ENCODE results near the gene SUGT1. TPM values are rescaled to one million over a fixed set of nuclear protein-coding genes. Genes with fewer than 3 reads are reported as not detected.
"Not testable (repeated sequence)": the region's sequence is repeated elsewhere in the genome, so short reads cannot be mapped to it uniquely, and the experiment has no call there.

SUGT1 gene
- total RNA-seq, 1 donor from 2014 or later = 38.6 TPM

DNA sequence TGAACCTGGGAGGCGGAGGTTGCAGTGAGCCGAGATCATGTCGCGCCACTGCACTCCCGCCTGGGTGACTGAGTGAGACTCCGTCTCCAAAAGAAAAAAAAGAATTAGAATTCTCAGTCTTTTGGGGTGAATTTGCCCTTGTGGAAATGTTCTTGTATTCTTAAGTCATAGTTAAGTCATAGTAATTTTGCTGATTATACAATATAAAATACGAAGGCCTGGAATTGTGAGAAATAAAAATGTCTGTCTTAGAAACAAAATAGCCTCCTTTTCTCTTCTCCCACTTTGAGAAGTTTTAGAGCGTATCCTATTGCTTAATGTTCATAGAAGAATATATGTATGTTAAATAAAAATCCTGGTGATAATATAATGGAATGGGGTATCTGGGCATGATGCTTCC lies 18.1 kb downstream of the SUGT1 start:
- ChIA-PET POLR2A (interaction anchor here (0.6 kb wide), 1 partner anchor 55 kb away, joined by 3 read pairs; no protein-coding TSS in a partner anchor), CTCF (no interaction called here)
- Mint-ChIP-seq H3K27ac (no peak overlapping the region), H3K4me3 (no peak overlapping the region), H3K36me3 (ENCODE audit: low read depth) (peaks cover 69% of the 10 kb centered on the region), H3K27me3 (no peaks in the 10 kb centered on the region), H3K9me3 (no peaks in the 10 kb centered on the region), H3K4me1 (no peaks in the 10 kb centered on the region)
- ATAC-seq (ENCODE audit: low read depth) (no peak), DNase-seq (no peak)
- intact Hi-C loops (cut with micrococcal nuclease) = no loop called here
- no peak for TF ChIP-seq CTCF (IDR thresholded peaks at IDR 0.05)

DNA sequence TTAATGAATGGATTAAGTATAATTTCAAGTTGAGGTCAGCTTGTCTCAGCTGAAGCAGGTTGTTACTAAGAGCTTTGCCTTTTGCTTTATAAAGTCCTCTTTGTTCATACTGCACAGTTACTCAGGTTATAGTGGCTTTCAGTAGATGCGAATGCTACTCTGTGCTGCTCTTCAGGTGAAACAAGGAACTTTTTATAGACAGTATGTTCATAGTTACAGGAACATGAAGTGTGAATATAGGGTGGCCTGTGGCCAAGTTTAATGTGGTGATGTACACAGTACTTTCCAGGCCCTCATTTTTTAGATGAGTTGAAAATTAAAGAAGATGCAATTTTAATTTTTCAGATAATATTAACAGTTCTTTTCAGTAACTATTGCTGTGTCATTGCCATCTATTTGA lies 20.8 kb downstream of the SUGT1 start:
- ChIA-PET POLR2A (no interaction called here), CTCF (no interaction called here)
- Mint-ChIP-seq H3K4me3 (no peak overlapping the region), H3K9me3 (no peaks in the 10 kb centered on the region), H3K36me3 (ENCODE audit: low read depth) (peaks cover 68% of the 10 kb centered on the region), H3K27ac (no peak overlapping the region), H3K4me1 (no peaks in the 10 kb centered on the region), H3K27me3 (no peaks in the 10 kb centered on the region)
- ATAC-seq (ENCODE audit: low read depth) (no peak), DNase-seq (no peak)
- intact Hi-C loops (cut with micrococcal nuclease) = no loop called here
- no peak for TF ChIP-seq CTCF (IDR thresholded peaks at IDR 0.05)

GRCh38 chr13:52677823-52678222 lies 25.2 kb downstream of the SUGT1 start:
- TF ChIP-seq CTCF (IDR thresholded peaks at IDR 0.05) = no peak
- peaks cover 60% of the 10 kb centered on the region for H3K36me3 Mint-ChIP-seq (ENCODE audit: low read depth)
- intact Hi-C loops (cut with micrococcal nuclease) = no loop called here
- no peaks in the 10 kb centered on the region for H3K9me3 Mint-ChIP-seq
- ChIA-PET POLR2A (interaction anchor here (1.5 kb wide), 1 partner anchor 25 kb away, joined by 3 read pairs; the partner anchor contains the start of gene SUGT1), CTCF (no interaction called here)
- no peaks in the 10 kb centered on the region for H3K27me3 Mint-ChIP-seq
- no peak for ATAC-seq (ENCODE audit: low read depth)
- no peak overlapping the region for H3K4me3 Mint-ChIP-seq
- no peak overlapping the region for H3K27ac Mint-ChIP-seq
- no peaks in the 10 kb centered on the region for H3K4me1 Mint-ChIP-seq
- no peak for DNase-seq

DNA sequence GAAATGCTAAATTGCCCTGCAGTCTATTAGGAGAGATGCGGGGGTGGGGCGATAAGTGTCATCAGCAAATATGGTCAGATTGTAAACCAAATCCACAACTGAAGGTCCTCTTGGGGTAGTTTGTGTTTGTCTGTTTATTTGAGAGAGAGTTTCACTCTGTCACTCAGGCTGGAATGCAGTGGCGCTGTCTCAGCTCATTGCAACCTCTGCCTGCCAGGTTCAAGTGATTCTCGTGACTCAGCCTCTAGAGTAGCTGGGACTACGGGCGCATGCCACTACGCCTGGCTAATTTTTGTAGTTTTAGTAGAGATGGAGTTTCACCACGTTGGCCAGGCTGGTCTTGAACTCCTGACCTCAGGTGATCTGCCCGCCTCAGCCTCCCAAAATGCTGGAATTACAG lies 33.2 kb downstream of the SUGT1 start:
- H3K27ac Mint-ChIP-seq; ATAC-seq (ENCODE audit: low read depth); H3K4me3 Mint-ChIP-seq; H3K27me3 Mint-ChIP-seq; intact Hi-C loops (cut with micrococcal nuclease); CTCF ChIA-PET; H3K4me1 Mint-ChIP-seq; DNase-seq; H3K9me3 Mint-ChIP-seq; POLR2A ChIA-PET: not testable (repeated sequence)
- H3K36me3 Mint-ChIP-seq (ENCODE audit: low read depth) = peaks cover 77% of the 10 kb centered on the region

DNA sequence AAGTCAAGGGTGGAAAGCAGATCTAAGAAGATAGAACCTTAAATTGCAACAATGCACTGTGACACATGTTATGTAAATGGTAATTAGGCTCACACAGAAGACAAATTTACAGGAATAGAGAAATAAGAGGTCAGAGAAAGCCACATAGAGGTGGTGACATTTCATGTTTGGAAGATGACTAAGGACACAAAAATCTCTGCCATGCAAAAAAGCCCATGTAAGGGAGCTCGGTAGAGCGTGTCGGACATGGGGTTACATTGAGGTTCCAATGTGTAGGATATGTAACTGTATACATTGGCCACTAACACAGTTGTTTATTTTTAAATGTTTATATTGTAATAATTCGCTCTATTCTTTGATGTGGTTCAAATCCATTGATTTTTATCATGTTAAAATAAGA lies 33.7 kb downstream of the SUGT1 start:
- H3K36me3 Mint-ChIP-seq (ENCODE audit: low read depth) = peaks cover 76% of the 10 kb centered on the region
- ChIA-PET CTCF (no interaction called here), POLR2A (no interaction called here)
- H3K27me3 Mint-ChIP-seq = no peaks in the 10 kb centered on the region
- no peak for ATAC-seq (ENCODE audit: low read depth)
- no peaks in the 10 kb centered on the region for H3K4me1 Mint-ChIP-seq
- no peak for TF ChIP-seq CTCF (IDR thresholded peaks at IDR 0.05)
- no peaks in the 10 kb centered on the region for H3K9me3 Mint-ChIP-seq
- intact Hi-C loops (cut with micrococcal nuclease) = no loop called here
- no peak overlapping the region for H3K4me3 Mint-ChIP-seq
- no peak for DNase-seq
- no peak overlapping the region for H3K27ac Mint-ChIP-seq

DNA sequence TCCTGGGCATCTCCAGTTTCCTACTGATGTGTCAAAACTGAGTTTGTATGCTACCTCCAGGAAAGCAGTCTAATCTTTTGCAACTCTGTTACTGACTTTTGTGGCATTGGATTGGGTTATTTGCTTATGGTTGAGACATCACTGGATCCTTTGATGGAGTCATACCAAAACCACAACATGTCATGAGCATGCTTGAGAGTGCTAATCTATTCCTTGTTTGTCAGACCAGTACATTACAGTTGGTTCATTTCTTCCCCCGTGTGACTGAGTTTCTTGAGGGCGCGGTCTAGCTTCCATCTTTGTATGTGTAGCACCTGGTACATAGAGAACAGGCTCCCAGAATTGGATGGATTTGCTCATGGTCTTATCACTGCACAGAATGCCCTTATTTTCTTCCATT lies 43.2 kb downstream of the SUGT1 start:
- ChIA-PET CTCF (no interaction called here), POLR2A (no interaction called here)
- H3K9me3 Mint-ChIP-seq = no peaks in the 10 kb centered on the region
- no peak overlapping the region for H3K27ac Mint-ChIP-seq
- intact Hi-C loops (cut with micrococcal nuclease) = no loop called here
- H3K27me3 Mint-ChIP-seq = no peaks in the 10 kb centered on the region
- peaks cover 20% of the 10 kb centered on the region for H3K36me3 Mint-ChIP-seq (ENCODE audit: low read depth)
- DNase-seq = no peak
- no peak for TF ChIP-seq CTCF (IDR thresholded peaks at IDR 0.05)
- no peaks in the 10 kb centered on the region for H3K4me1 Mint-ChIP-seq
- no peak for ATAC-seq (ENCODE audit: low read depth)
- H3K4me3 Mint-ChIP-seq = no peak overlapping the region

Measured in activated B cell treated with CpG ODN at 0.5 μM for 24 hours (primary cell).